ENCODE results near the gene ZC3H8. TPM values are rescaled to one million over a fixed set of nuclear protein-coding genes. Genes with fewer than 3 reads are reported as not detected.

Gene ZC3H8
- total RNA-seq, 1 experiment from 2014 or later = 13.1 TPM

- TF ChIP-seq EZH2 (IDR thresholded peaks at IDR 0.05; ENCODE audit: low read length, unreplicated experiment) (no peak), EZH2phosphoT487 (IDR thresholded peaks at IDR 0.05; ENCODE audit: borderline replicate concordance, low read length) (no peak), CTCF (conservative IDR thresholded peaks at IDR 0.05; ENCODE audit: low read depth, low read length) (no peak)
- H3K79me2 ChIP-seq (ENCODE audit: low read length) = no peaks in the 10 kb centered on the region
- no peak overlapping the region for H3K9ac ChIP-seq (ENCODE audit: low read length)
- BruUV-seq (replicated peaks) = no TSS peak
- H3K9me3 ChIP-seq (ENCODE audit: low read length) = no peaks in the 10 kb centered on the region
- H3K4me2 ChIP-seq (ENCODE audit: low read length) = no peak overlapping the region
- ChIA-PET POLR2A (ENCODE audit: unreplicated experiment) (no interaction called here), CTCF (interaction anchor here (0.7 kb wide), 1 partner anchor 48 kb away, joined by 3 read pairs; no protein-coding TSS in a partner anchor)
- no peak overlapping the region for H3K4me3 ChIP-seq (ENCODE audit: low read length)
- intact Hi-C loops (cut with micrococcal nuclease) = no loop called here
- no peaks in the 10 kb centered on the region for H3K36me3 ChIP-seq (ENCODE audit: low read depth, low read length)
- H3K9me2 ChIP-seq (replicated peaks; ENCODE audit: low read length) = no peaks in the 10 kb centered on the region
- H3K4me1 ChIP-seq (ENCODE audit: insufficient read depth, low read length) = no peaks in the 10 kb centered on the region
- no peaks in the 10 kb centered on the region for H3K27me3 ChIP-seq (ENCODE audit: low read length)
- H3K27ac ChIP-seq (ENCODE audit: low read length) = no peak overlapping the region
- H4K20me1 ChIP-seq (ENCODE audit: low read length) = no peaks in the 10 kb centered on the region
- no peaks in the 10 kb centered on the region for H3F3A ChIP-seq (ENCODE audit: low read length, unreplicated experiment)
- DNase-seq (no peak), ATAC-seq (no peak)
- no peak overlapping the region for H2AFZ ChIP-seq (ENCODE audit: low read length)
Measured at GRCh38 chr2:112295407-112296078, 40.7 kb upstream of the ZC3H8 start.

DNA sequence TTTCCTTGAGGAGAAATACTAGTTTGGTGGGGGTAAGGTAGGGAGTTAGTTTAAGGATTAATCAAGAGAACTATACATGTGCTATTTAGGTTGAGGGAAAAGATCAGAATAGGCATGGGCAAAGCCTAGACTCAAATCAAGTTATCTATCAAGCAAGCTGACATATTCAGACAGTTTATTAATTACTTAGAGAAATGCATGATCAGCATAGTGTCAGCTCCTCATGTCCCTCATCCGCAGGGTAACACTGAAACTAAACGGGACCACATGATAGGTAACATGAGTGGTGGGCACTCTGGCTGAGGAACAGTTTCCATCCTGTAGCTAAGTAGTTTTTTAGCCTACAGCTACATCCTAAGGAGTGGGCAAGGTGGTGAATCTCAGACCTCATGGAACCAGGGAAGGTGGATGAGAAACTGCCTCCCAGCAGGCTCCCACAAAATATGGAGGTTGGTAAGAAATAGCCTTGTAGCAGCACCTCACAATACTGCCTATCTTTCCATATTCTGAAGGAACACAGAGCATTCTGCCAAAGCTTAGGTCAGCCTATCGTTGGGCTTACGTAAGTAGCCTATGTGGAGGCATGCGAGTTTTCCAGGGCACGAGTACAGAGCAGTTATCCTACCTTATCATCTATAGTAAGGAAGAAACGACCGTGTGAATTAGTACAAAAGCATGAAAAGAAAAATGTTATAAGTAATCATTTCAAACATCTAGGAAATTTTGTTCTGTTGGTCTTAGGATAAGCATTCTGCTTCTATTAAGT lies 39.0 kb upstream of the ZC3H8 start:
- no TSS peak for BruUV-seq (replicated peaks)
- Histone ChIP-seq H4K20me1 (ENCODE audit: low read length) (no peaks in the 10 kb centered on the region), H3K9me2 (replicated peaks; ENCODE audit: low read length) (no peaks in the 10 kb centered on the region), H3K27me3 (ENCODE audit: low read length) (no peaks in the 10 kb centered on the region), H3K9me3 (ENCODE audit: low read length) (no peaks in the 10 kb centered on the region), H3K36me3 (ENCODE audit: low read depth, low read length) (no peaks in the 10 kb centered on the region), H3F3A (ENCODE audit: low read length, unreplicated experiment) (no peaks in the 10 kb centered on the region), H3K4me2 (ENCODE audit: low read length) (no peak overlapping the region), H3K4me1 (ENCODE audit: insufficient read depth, low read length) (0 out of 2 replicates have a peak, but pooled peaks cover 6% of the 10 kb centered on the region), H3K4me3 (ENCODE audit: low read length) (no peak overlapping the region), H2AFZ (ENCODE audit: low read length) (no peak overlapping the region), H3K9ac (ENCODE audit: low read length) (no peak overlapping the region), H3K27ac (ENCODE audit: low read length) (no peak overlapping the region), H3K79me2 (ENCODE audit: low read length) (no peaks in the 10 kb centered on the region)
- DNase-seq (no peak), ATAC-seq (no peak)
- POLR2A ChIA-PET (ENCODE audit: unreplicated experiment) = no interaction called here
- TF ChIP-seq EZH2phosphoT487 (IDR thresholded peaks at IDR 0.05; ENCODE audit: borderline replicate concordance, low read length) (no peak), EZH2 (IDR thresholded peaks at IDR 0.05; ENCODE audit: low read length, unreplicated experiment) (no peak), CTCF (conservative IDR thresholded peaks at IDR 0.05; ENCODE audit: low read depth, low read length) (no peak)
- intact Hi-C loops (cut with micrococcal nuclease) = no loop called here
- CTCF ChIA-PET = no interaction called here

- ATAC-seq (no peak), DNase-seq (no peak)
- intact Hi-C loops (cut with micrococcal nuclease) = no loop called here
- BruUV-seq (replicated peaks) = no TSS peak
- no peaks in the 10 kb centered on the region for H3F3A ChIP-seq (ENCODE audit: low read length, unreplicated experiment)
- H3K4me3 ChIP-seq (ENCODE audit: low read length) = no peak overlapping the region
- H3K4me1 ChIP-seq (ENCODE audit: insufficient read depth, low read length) = 0 out of 2 replicates have a peak, but pooled peaks cover 6% of the 10 kb centered on the region
- no peak overlapping the region for H3K9ac ChIP-seq (ENCODE audit: low read length)
- H2AFZ ChIP-seq (ENCODE audit: low read length) = no peak overlapping the region
- H3K9me2 ChIP-seq (replicated peaks; ENCODE audit: low read length) = no peaks in the 10 kb centered on the region
- POLR2A ChIA-PET (ENCODE audit: unreplicated experiment) = no interaction called here
- no peaks in the 10 kb centered on the region for H3K27me3 ChIP-seq (ENCODE audit: low read length)
- no peak overlapping the region for H3K4me2 ChIP-seq (ENCODE audit: low read length)
- no peaks in the 10 kb centered on the region for H3K9me3 ChIP-seq (ENCODE audit: low read length)
- H3K36me3 ChIP-seq (ENCODE audit: low read depth, low read length) = no peaks in the 10 kb centered on the region
- H3K79me2 ChIP-seq (ENCODE audit: low read length) = no peaks in the 10 kb centered on the region
- no peak for TF ChIP-seq EZH2 (IDR thresholded peaks at IDR 0.05; ENCODE audit: low read length, unreplicated experiment)
- TF ChIP-seq CTCF (conservative IDR thresholded peaks at IDR 0.05; ENCODE audit: low read depth, low read length) = no peak
- no peak for TF ChIP-seq EZH2phosphoT487 (IDR thresholded peaks at IDR 0.05; ENCODE audit: borderline replicate concordance, low read length)
- CTCF ChIA-PET = no interaction called here
- H3K27ac ChIP-seq (ENCODE audit: low read length) = no peak overlapping the region
- H4K20me1 ChIP-seq (ENCODE audit: low read length) = no peaks in the 10 kb centered on the region
Measured at GRCh38 chr2:112290648-112291047, 35.8 kb upstream of the ZC3H8 start.
